GM19351 (cell line): ENCODE measurements around the gene NIM1K.
"Not testable (repeated sequence)": the region's sequence is repeated elsewhere in the genome, so short reads cannot be mapped to it uniquely, and the experiment has no call there.

Experiments used
- ATAC-seq: cut with Tn5 transposase; IDR thresholded peaks from one replicate; pipeline ENCODE4 v1.9.1; 2021; ENCODE audit warnings: mild to moderate bottlenecking, moderate library complexity; ENCODE audit not compliant: unreplicated experiment

Gene NIM1K

GRCh38 chr5:43225649-43226245, 33.7 kb downstream of the NIM1K start:
- peak; percentile 49 for ATAC-seq

DNA sequence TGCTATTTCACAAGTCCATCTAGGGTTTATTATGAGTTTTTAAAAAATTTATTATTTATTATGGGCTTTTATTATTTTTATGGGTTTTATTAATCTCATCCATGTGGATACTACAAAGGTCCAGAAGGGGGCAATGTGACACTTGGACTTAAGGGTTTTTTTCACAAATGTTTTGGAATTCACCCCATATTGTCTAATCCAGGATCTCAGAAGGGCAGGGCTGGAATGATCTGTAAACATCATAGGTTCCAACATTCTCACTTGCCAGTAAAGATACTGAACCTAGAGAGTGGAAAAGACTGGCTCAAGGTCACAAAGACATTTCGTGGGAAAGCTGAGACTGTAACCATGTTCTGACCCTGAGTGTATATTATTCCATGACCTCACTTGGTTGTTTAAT, 35.6 kb downstream of the NIM1K start:
- ATAC-seq: no peak

DNA sequence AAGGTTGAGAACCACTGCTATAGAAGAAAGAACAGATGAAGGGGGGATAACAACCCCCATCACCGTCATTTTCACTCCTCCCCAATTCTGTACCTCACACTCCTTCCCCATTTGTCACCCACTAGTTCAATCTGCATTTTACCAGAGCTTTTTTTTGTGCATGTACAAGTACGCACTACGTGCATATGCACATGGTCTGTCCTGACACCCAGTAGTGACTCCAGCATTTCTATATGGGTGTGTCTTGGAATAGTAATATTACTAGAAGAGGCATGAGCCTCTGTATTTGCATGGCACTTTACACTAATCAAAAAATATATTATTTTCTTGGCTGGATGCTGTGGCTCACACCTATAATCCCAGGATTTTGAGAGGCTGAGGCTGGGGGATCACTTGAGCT, 38.7 kb downstream of the NIM1K start:
- ATAC-seq: no peak

DNA sequence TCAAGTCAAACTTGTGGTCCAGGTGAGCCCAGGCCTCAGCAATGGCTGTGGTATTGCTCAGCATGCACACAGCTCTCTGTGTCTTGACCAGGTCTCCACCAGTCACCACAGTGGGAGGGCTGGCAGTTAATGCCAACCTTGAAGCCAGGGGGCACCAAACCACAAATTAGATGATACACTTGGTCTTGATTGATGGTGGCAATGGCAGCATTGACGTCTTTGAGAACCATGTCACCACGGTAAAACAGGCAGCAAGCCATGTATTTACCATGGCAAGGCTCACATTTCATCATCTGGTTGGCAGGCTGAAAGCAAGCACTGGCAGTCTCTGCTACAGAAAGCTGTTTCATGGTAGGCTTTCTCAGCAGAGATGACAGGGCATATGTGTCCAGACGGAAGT, 40.0 kb downstream of the NIM1K start:
- ATAC-seq: no peak

- no peak for ATAC-seq
These were observed 41.2 kb downstream of the NIM1K start for GRCh38 chr5:43232943-43233833.

- ATAC-seq: peak; percentile 81
These were observed 41.9 kb downstream of the NIM1K start for GRCh38 chr5:43233946-43234345.

- ATAC-seq: no peak
These were observed 44.8 kb downstream of the NIM1K start for GRCh38 chr5:43236653-43237355.

GRCh38 chr5:43242196-43242595, 50.2 kb downstream of the NIM1K start:
- ATAC-seq: no peak

DNA sequence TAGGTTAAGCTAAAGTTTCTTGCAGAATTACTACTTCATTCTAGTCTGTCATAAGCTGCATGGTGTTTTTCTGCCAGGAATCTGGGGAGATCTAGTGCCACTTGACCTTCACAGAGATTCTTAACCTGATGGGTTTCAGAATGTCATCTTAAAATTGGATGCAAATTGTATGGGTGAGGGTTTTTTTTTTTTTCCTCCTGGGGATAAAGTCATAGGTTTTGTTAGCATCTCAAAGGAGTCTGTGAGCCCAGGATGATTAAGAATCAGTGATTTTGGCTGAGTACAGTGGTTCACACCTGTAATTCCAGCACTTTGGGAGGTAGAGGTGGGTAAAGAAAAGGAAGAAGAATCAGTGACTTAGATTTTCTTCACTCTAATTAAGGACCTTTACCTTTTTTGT, 51.2 kb downstream of the NIM1K start:
- ATAC-seq: no peak

GRCh38 chr5:43244823-43245565, 53.0 kb downstream of the NIM1K start:
- ATAC-seq: peak; percentile 78

GRCh38 chr5:43245724-43246385, 53.8 kb downstream of the NIM1K start:
- ATAC-seq: peak; percentile 53

GRCh38 chr5:43251754-43252153, 59.7 kb downstream of the NIM1K start:
- ATAC-seq: no peak

- ATAC-seq: no peak
These were observed 63.7 kb downstream of the NIM1K start for GRCh38 chr5:43255704-43256103.

DNA sequence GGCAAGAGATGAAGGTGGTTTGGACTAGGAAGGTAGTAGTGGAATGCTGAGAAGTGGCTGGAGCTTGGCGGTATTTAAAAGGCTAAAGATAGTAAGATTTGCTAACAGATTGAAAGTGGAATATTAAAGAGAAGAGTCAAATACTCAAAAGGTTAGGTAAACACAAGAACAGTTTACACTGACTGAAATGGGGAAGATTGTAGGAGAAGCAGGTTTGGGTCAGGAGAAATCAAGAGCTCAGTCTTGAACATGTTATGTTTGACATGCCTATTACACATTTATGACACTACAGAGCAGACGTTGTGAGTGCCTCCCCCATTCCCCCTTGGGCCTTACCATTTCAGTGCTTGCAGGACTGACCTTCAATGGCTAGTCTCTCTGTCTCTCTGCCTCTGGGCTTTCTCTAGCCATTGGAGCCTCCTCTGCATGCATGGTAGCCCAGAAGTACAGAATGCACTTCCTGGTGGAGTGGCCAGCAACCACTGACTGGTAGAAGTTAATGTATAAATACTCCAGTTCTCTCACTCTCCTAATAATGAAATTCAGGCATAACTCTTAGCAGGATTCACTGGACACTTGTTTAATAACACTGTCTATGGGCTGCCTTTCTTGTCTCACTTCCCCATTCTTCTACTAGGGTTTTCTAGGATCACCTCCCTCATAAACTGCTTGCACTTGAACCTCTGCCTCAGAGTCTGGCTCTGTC, 64.4 kb downstream of the NIM1K start:
- no peak for ATAC-seq

GRCh38 chr5:43258116-43258515, 66.1 kb downstream of the NIM1K start:
- ATAC-seq: no peak

DNA sequence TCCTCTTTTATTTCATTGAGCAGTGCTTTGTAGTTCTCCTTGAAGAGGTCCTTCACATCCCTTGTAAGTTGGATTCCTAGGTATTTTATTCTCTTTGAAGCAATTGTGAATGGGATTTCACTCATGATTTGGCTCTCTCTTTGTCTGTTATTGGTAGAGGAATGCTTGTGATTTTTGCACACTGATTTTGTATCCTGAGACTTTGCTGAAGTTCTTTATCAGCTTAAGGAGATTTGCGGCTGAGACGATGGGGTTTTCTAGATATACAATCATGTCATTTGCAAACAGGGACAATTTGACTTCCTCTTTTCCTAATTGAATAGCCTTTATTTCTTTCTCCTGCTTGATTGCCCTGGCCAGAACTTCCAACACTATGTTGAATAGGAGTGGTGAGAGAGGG, 70.2 kb downstream of the NIM1K start:
- ATAC-seq: not testable (repeated sequence)

DNA sequence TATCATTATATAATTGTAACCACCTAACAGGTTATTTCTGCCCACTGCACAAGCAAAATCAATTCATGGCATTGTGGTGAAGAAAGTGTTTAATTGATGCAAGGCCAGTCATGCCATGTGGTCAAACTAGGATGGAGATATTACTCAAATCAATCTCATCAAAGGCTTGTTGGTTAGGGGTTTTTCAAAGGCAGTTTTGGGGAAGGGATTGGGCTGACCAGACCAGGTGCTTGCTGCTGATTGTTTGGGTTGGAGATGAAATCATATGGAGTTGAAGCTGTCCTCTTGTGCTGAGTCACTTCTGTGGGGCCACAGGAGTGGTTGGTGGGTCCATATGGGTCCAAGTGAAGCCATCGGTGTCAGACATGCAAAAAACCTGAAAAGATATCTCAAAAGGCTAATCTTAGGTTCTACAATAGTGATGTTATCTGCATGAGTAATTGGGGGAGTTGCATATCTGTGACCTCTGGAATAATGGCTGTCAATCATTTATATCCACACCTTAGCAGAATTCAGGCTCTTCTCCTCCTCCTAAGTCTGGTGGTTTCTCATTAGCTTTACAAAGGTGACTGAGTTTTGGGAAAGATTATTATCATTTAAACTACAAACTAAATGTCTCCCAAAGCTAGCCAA, 76.3 kb downstream of the NIM1K start:
- peak; percentile 85 for ATAC-seq

DNA sequence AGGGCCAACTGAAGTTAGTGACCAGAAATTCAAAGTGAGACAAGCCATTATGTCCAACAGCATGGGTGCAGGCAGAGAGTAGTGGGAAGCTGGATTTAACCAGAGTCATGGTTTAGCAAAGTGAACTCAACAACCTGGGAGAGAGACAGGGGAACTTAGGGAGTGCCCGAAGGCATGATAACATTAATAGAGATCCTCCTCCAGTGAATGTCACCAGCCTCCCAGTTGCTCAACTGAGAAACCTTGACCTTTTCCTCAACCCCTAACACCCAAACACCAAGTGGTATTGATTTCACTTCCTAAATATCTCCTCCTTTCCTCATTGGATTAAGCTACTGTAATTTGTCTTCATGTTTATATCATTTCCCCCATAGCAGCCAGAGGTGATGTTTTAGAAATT, 78.6 kb downstream of the NIM1K start:
- no peak for ATAC-seq

DNA sequence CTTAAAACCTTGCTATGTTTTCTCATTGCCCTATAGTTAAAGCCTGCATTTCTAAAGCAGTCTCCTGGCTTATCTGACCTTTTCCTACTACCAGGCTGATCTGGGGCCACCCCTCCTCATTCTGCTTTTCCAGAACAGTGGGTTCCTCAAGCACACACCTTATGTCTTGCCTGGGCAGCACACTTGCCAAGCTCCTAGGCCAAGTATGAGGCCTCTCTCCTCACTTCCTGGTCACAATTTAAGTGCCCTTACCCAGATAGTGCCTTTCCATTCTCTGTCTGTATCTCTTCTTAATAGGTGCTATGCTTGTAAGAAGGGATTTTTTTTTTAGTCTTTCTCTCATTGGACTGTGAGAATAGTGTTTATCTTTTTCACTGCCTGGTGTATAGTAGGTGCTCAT, 81.5 kb downstream of the NIM1K start:
- ATAC-seq: no peak
